IMR-90 (cell line): ENCODE measurements around the gene ECT2. TPM values are rescaled to one million over a fixed set of nuclear protein-coding genes. Genes with fewer than 3 reads are reported as not detected.

Experiments used
- ATAC-seq: fragments of 200-7000 bp; cut with Tn5 transposase; 2 replicates; pipeline ENCODE4 v1.9.1; 2020; ENCODE audit warnings: low read depth, mild to moderate bottlenecking, moderate library complexity
- BruUV-seq: library from RNA; stranded (reverse); fragments of 400-500 nt; replicated peaks from 2 replicates; lab custom pipeline; 2021; lab: Mats Ljungman, UMichigan
- CTCF ChIA-PET: fragments of 300-600 bp; formaldehyde crosslinking; extraction: SDS; loops from one replicate; lab custom pipeline; 2021; ENCODE audit warnings: antibody characterized with exemption; lab: Yijun Ruan, JAX
- POLR2A ChIA-PET: fragments of 300-600 bp; sonication (Branson Sonifier 250); formaldehyde crosslinking; loops from one replicate; lab custom pipeline; 2022; ENCODE audit warnings: antibody characterized with exemption; ENCODE audit not compliant: unreplicated experiment; lab: Charles Lee
- DNase-seq: peaks from one replicate; pipeline ENCODE4 v3.0.0; 2013
- H2AFZ ChIP-seq: replicated peaks from 2 replicates; pipeline ENCODE3; 2013; ENCODE audit warnings: low read length, mild to moderate bottlenecking; ENCODE audit not compliant: poor library complexity
- H2AK5ac ChIP-seq: 2 replicates; pipeline ENCODE4 v1.6.1; 2013; ENCODE audit warnings: low read depth, low read length, inconsistent platforms
- H2AK9ac ChIP-seq: replicated peaks from 2 replicates; pipeline ENCODE3; 2013; ENCODE audit warnings: mild to moderate bottlenecking, low read depth, low read length, moderate library complexity; ENCODE audit not compliant: poor library complexity
- H2BK120ac ChIP-seq: 2 replicates; pipeline ENCODE4 v1.6.1; 2013; ENCODE audit warnings: low read depth, low read length, inconsistent platforms
- H2BK15ac ChIP-seq: 3 replicates; pipeline ENCODE4 v1.6.1; 2013; ENCODE audit warnings: low read depth, low read length, inconsistent platforms
- H2BK20ac ChIP-seq: 2 replicates; pipeline ENCODE4 v1.6.1; 2013; ENCODE audit warnings: low read depth, mild to moderate bottlenecking, inconsistent platforms, low read length, moderate library complexity
- H2BK5ac ChIP-seq: 2 replicates; pipeline ENCODE4 v1.6.1; 2013; ENCODE audit warnings: mild to moderate bottlenecking, low read depth, low read length, inconsistent platforms; ENCODE audit not compliant: poor library complexity, severe bottlenecking
- H3K14ac ChIP-seq: replicated peaks from 2 replicates; pipeline ENCODE4 v1.6.1; 2013; ENCODE audit warnings: low read depth, low read length, inconsistent platforms
- H3K18ac ChIP-seq: 2 replicates; pipeline ENCODE4 v1.6.1; 2013; ENCODE audit warnings: low read depth, low read length, control low read depth
- H3K23ac ChIP-seq: 2 replicates; pipeline ENCODE4 v1.6.1; 2013; ENCODE audit warnings: low read depth, low read length, inconsistent platforms
- H3K27ac ChIP-seq: 2 replicates; pipeline ENCODE4 v1.5.1; 2013; ENCODE audit warnings: mild to moderate bottlenecking, control low read depth, low read length; ENCODE audit not compliant: insufficient read depth
- H3K27me3 ChIP-seq: 2 replicates; pipeline ENCODE4 v1.6.1; 2013; ENCODE audit warnings: low read length; ENCODE audit not compliant: control insufficient read depth, insufficient read depth
- H3K36me3 ChIP-seq: 2 replicates; pipeline ENCODE4 v1.6.1; 2013; ENCODE audit warnings: low read length, mixed read lengths; ENCODE audit not compliant: control insufficient read depth, insufficient read depth
- H3K4ac ChIP-seq: 2 replicates; pipeline ENCODE4 v1.6.1; 2013; ENCODE audit warnings: low read depth, low read length, inconsistent platforms
- H3K4me1 ChIP-seq: 2 replicates; pipeline ENCODE4 v1.6.1; 2013; ENCODE audit warnings: low read length, mixed read lengths; ENCODE audit not compliant: control insufficient read depth, insufficient read depth
- H3K4me2 ChIP-seq: 2 replicates; pipeline ENCODE4 v1.6.1; 2013; ENCODE audit warnings: low read depth, mild to moderate bottlenecking, control low read depth, low read length, moderate library complexity
- H3K4me3 ChIP-seq: 2 replicates; pipeline ENCODE4 v1.5.1; 2013; ENCODE audit warnings: low read depth, mild to moderate bottlenecking, control low read depth, low read length, moderate library complexity; ENCODE audit not compliant: insufficient read depth
- H3K56ac ChIP-seq: 2 replicates; pipeline ENCODE4 v1.6.1; 2013; ENCODE audit warnings: low read length, inconsistent platforms; ENCODE audit not compliant: insufficient read depth; ENCODE audit errors: extremely low read depth
- H3K79me1 ChIP-seq, 2 experiments: 2 replicates each; pipeline ENCODE4 v1.6.1; 2013; ENCODE audit warnings: low read length in 2 of 2, inconsistent platforms in 1 of 2, low read depth in 1 of 2
- H3K9ac ChIP-seq: 2 replicates; pipeline ENCODE4 v1.6.1; 2013; ENCODE audit warnings: low read depth, low read length, control low read depth
- H3K9me1 ChIP-seq: 2 replicates; pipeline ENCODE4 v1.6.1; 2013; ENCODE audit warnings: low read length, inconsistent platforms; ENCODE audit not compliant: insufficient read depth
- H3K9me3 ChIP-seq: 2 replicates; pipeline ENCODE4 v1.6.1; 2013; ENCODE audit warnings: low read length; ENCODE audit not compliant: control insufficient read depth, insufficient read depth
- H4K20me1 ChIP-seq: 2 replicates; pipeline ENCODE4 v1.6.1; 2013; ENCODE audit warnings: low read length, inconsistent platforms; ENCODE audit not compliant: insufficient read depth
- H4K5ac ChIP-seq: 2 replicates; pipeline ENCODE4 v1.6.1; 2013; ENCODE audit warnings: mild to moderate bottlenecking, low read depth, low read length, control low read depth
- H4K8ac ChIP-seq, 2 experiments: 2 replicates each; pipeline ENCODE4 v1.6.1; 2013; ENCODE audit warnings: low read depth in 2 of 2, low read length in 2 of 2, control low read depth in 1 of 2, inconsistent platforms in 1 of 2
- H4K91ac ChIP-seq: 2 replicates; pipeline ENCODE4 v1.6.1; 2013; ENCODE audit warnings: low read depth, low read length, inconsistent platforms; ENCODE audit not compliant: insufficient read depth
- BHLHE40 ChIP-seq: fragments of 150-350 bp; IDR thresholded peaks from 2 replicates; pipeline ENCODE4 v1.6.1; 2016; ENCODE audit warnings: mild to moderate bottlenecking, low read depth, low read length
- CEBPB ChIP-seq: IDR thresholded peaks from 2 replicates; pipeline ENCODE4 v1.6.1; 2012; ENCODE audit warnings: low read depth, low read length, improper control_type of control experiment
- CHD1 ChIP-seq: IDR thresholded peaks from 2 replicates; pipeline ENCODE4 v1.6.1; 2012; ENCODE audit warnings: low read depth, low read length, improper control_type of control experiment
- FOS ChIP-seq: fragments of 150-350 bp; IDR thresholded peaks from 2 replicates; pipeline ENCODE4 v1.6.1; 2016; ENCODE audit warnings: low read depth, low read length
- MAFK ChIP-seq: IDR thresholded peaks from 2 replicates; pipeline ENCODE4 v1.6.1; 2012; ENCODE audit warnings: low read depth, low read length, improper control_type of control experiment
- MAZ ChIP-seq: IDR thresholded peaks from 2 replicates; pipeline ENCODE4 v1.6.1; 2012; ENCODE audit warnings: low read depth, mild to moderate bottlenecking, low read length, improper control_type of control experiment, moderate library complexity, borderline replicate concordance
- MXI1 ChIP-seq: IDR thresholded peaks from 2 replicates; pipeline ENCODE4 v1.6.1; 2012; ENCODE audit warnings: low read depth, mild to moderate bottlenecking, low read length, moderate library complexity, borderline replicate concordance
- NFE2L2 ChIP-seq: fragments of 150-350 bp; IDR thresholded peaks from 2 replicates; pipeline ENCODE4 v1.6.1; 2016; ENCODE audit warnings: low read depth, mild to moderate bottlenecking, low read length
- POLR2A ChIP-seq: IDR thresholded peaks from 2 replicates; pipeline ENCODE4 v1.6.1; 2012; ENCODE audit warnings: mild to moderate bottlenecking, low read depth, low read length
- RAD21 ChIP-seq: IDR thresholded peaks from 2 replicates; pipeline ENCODE4 v1.6.1; 2012; ENCODE audit warnings: low read length, improper control_type of control experiment
- RCOR1 ChIP-seq: IDR thresholded peaks from 2 replicates; pipeline ENCODE4 v1.6.1; 2012; ENCODE audit warnings: mild to moderate bottlenecking, low read length, improper control_type of control experiment; ENCODE audit not compliant: insufficient replicate concordance
- RFX5 ChIP-seq: IDR thresholded peaks from 2 replicates; pipeline ENCODE4 v1.8.0; 2012; ENCODE audit warnings: low read depth, mild to moderate bottlenecking, low read length, moderate library complexity
- SMC3 ChIP-seq: fragments of 150-350 bp; IDR thresholded peaks from 2 replicates; pipeline ENCODE4 v1.6.1; 2016; ENCODE audit warnings: low read depth, mild to moderate bottlenecking, antibody characterized with exemption, low read length, moderate library complexity
- WGBS, 2 experiments: methylation state at CpG; one replicate each; pipeline versions ENCODE4 v1.1.5 to v1.1.7; 2013; ENCODE audit warnings: missing lambda C conversion rate in 2 of 2; ENCODE audit not compliant: insufficient read length in 1 of 2; ENCODE audit errors: extremely low coverage in 2 of 2; 5-methylcytosine and 5-hydroxymethylcytosine counted together
- dilution Hi-C: fragments of 300-500 bp; cut with HindIII; formaldehyde crosslinking; loops from one replicate; pipeline ENCODE4 v1.14.3; 2018; ENCODE audit warnings: low sequenced_read_pairs; ENCODE audit not compliant: unreplicated experiment
- in situ Hi-C: fragments of 300-500 bp; cut with MboI; formaldehyde crosslinking; loops from 3 replicates; pipeline ENCODE4 v1.14.3; 2019; ENCODE audit warnings: low sequenced_read_pairs, inconsistent platforms, mixed read lengths
- intact Hi-C: fragments of 100-400 bp; cut with micrococcal nuclease; formaldehyde crosslinking; loops from 2 replicates; pipeline ENCODE4 v1.10.0; 2022
- polyA plus RNA-seq, 3 experiments: library from polyadenylated mRNA; depleted of rRNA; stranded (reverse); fragments of >200 nt; gene quantifications; 2 replicates each; pipeline ENCODE4 v1.2.3, GENCODE V29; 2012; ENCODE audit warnings: low replicate concordance in 1 of 3
- total RNA-seq: library from RNA; depleted of rRNA; stranded (reverse); fragments of >200 nt; gene quantifications from 2 replicates; pipeline ENCODE4 v1.2.3, GENCODE V29; 2012
- TF ChIP-seq, protein P1 (sequence below): conservative IDR thresholded peaks from 2 replicates; pipeline ENCODE4 v1.5.1; 2012; ENCODE audit warnings: mild to moderate bottlenecking, low read depth, low read length, improper control_type of control experiment
- TF ChIP-seq, protein P2 (sequence below): fragments of 150-350 bp; IDR thresholded peaks from 2 replicates; pipeline ENCODE4 v1.6.1; 2017; ENCODE audit warnings: mild to moderate bottlenecking, antibody characterized with exemption, low read length, low read depth
- TF ChIP-seq, protein P3 (sequence below): fragments of 150-350 bp; IDR thresholded peaks from 2 replicates; pipeline ENCODE4 v1.6.1; 2016; ENCODE audit warnings: low read depth, mild to moderate bottlenecking, low read length, moderate library complexity, borderline replicate concordance

ECT2 gene
- total and polyA plus RNA-seq, 2 of the 4 experiments (the other 2 are of a cell fraction), result 18.1 to 37.8 TPM

DNA sequence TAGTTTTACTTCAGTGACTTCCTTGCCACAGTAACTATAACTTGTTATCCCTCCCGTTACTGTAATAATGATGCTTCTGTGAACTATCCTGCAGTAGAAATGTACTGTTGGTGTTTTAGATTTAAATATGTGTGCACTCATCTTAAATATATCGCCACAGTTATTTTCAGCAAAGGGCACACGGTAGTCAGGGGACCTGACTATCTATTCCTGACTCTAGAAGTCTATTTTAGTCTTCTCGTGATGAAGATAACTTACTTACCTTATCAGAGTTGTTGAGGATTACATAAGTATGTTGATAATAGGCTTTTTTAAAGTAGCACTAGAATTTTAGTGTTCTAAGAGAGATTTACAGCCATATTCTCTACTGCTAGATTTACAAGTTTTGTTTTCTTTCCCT lies 65.3 kb downstream of the ECT2 start:
- H3K9me1 ChIP-seq, result no peaks in the 10 kb centered on the region
- H3K36me3 ChIP-seq, result 0 out of 2 replicates have a peak, but pooled peaks cover 1% of the 10 kb centered on the region
- no peak overlapping the region for H3K23ac ChIP-seq
- dilution Hi-C loops (no loop called here), in situ Hi-C loops (no loop called here), intact Hi-C loops (no loop called here)
- H3K27ac ChIP-seq, result no peak overlapping the region
- POLR2A ChIA-PET, result no interaction called here
- H2AK5ac ChIP-seq, result no peak overlapping the region
- no peak overlapping the region for H2BK5ac ChIP-seq
- CTCF ChIA-PET, result no interaction called here
- no peak overlapping the region for H2BK15ac ChIP-seq
- H3K4me3 ChIP-seq, result no peak overlapping the region
- no peak overlapping the region for H3K9ac ChIP-seq
- H3K27me3 ChIP-seq, result no peaks in the 10 kb centered on the region
- WGBS, 2 experiments, result no CpG with 5 or more reads among the region's 4 CpGs
- no peaks in the 10 kb centered on the region for H3K4me1 ChIP-seq
- DNase-seq, result no peak
- no peak overlapping the region for H2AK9ac ChIP-seq
- no TSS peak for BruUV-seq
- no peak overlapping the region for H3K56ac ChIP-seq
- no peak overlapping the region for H3K18ac ChIP-seq
- H3K4me2 ChIP-seq, result no peak overlapping the region
- no peaks in the 10 kb centered on the region for H4K20me1 ChIP-seq
- H2AFZ ChIP-seq, result no peak overlapping the region
- H2BK20ac ChIP-seq, result no peak overlapping the region
- H3K79me1 ChIP-seq, result peaks cover 5 to 6% of the 10 kb centered on the region in 2 experiments
- H2BK120ac ChIP-seq, result no peak overlapping the region
- no peak overlapping the region for H4K91ac ChIP-seq
- H3K9me3 ChIP-seq, result no peaks in the 10 kb centered on the region
- TF ChIP-seq RAD21, result no peak
- TF ChIP-seq MXI1, result no peak
- no peak for TF ChIP-seq RCOR1
- TF ChIP-seq CHD1, result no peak
- TF ChIP-seq, protein P1, sequence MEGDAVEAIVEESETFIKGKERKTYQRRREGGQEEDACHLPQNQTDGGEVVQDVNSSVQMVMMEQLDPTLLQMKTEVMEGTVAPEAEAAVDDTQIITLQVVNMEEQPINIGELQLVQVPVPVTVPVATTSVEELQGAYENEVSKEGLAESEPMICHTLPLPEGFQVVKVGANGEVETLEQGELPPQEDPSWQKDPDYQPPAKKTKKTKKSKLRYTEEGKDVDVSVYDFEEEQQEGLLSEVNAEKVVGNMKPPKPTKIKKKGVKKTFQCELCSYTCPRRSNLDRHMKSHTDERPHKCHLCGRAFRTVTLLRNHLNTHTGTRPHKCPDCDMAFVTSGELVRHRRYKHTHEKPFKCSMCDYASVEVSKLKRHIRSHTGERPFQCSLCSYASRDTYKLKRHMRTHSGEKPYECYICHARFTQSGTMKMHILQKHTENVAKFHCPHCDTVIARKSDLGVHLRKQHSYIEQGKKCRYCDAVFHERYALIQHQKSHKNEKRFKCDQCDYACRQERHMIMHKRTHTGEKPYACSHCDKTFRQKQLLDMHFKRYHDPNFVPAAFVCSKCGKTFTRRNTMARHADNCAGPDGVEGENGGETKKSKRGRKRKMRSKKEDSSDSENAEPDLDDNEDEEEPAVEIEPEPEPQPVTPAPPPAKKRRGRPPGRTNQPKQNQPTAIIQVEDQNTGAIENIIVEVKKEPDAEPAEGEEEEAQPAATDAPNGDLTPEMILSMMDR, result no peak
- no peak for TF ChIP-seq BHLHE40
- no peak for TF ChIP-seq POLR2A
- no peak for TF ChIP-seq RFX5
- TF ChIP-seq CEBPB, result no peak
- no peak for TF ChIP-seq NFE2L2
- no peak for TF ChIP-seq MAFK
- TF ChIP-seq, protein P2, sequence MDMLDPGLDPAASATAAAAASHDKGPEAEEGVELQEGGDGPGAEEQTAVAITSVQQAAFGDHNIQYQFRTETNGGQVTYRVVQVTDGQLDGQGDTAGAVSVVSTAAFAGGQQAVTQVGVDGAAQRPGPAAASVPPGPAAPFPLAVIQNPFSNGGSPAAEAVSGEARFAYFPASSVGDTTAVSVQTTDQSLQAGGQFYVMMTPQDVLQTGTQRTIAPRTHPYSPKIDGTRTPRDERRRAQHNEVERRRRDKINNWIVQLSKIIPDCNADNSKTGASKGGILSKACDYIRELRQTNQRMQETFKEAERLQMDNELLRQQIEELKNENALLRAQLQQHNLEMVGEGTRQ, result no peak
- TF ChIP-seq MAZ, result no peak
- TF ChIP-seq, protein P3, sequence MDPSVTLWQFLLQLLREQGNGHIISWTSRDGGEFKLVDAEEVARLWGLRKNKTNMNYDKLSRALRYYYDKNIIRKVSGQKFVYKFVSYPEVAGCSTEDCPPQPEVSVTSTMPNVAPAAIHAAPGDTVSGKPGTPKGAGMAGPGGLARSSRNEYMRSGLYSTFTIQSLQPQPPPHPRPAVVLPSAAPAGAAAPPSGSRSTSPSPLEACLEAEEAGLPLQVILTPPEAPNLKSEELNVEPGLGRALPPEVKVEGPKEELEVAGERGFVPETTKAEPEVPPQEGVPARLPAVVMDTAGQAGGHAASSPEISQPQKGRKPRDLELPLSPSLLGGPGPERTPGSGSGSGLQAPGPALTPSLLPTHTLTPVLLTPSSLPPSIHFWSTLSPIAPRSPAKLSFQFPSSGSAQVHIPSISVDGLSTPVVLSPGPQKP, result no peak
- no peak for TF ChIP-seq FOS
- TF ChIP-seq SMC3, result no peak
- no peak for ATAC-seq
- no peak overlapping the region for H3K4ac ChIP-seq
- no peak overlapping the region for H3K14ac ChIP-seq
- no peak overlapping the region; a peak in 1 of 4 replicates for H4K8ac ChIP-seq
- H4K5ac ChIP-seq, result no peak overlapping the region
